ENCODE results near the gene PAGE2. TPM values are rescaled to one million over a fixed set of nuclear protein-coding genes. Genes with fewer than 3 reads are reported as not detected.

The PAGE2 gene
- total and polyA plus RNA-seq, 2 of the 13 experiments (the other 11 are each of a cell fraction or from before 2014, with no cell fraction given), result not detected

GRCh38 chrX:55111578-55112254 is 22.9 kb downstream of the PAGE2 start:
- CTCF ChIA-PET (ENCODE audit: low intra/inter-chr PET ratio, low total read pairs), result no interaction called here
- Histone ChIP-seq H4K20me1 (ENCODE audit: insufficient read depth, low read length) (no peaks in the 10 kb centered on the region), H3K4me3 (replicated peaks in 1 of 3; ENCODE audit: insufficient read depth in 1 of 3, low read depth in 2 of 3, low read length in 3 of 3) (no peak overlapping the region), H3K36me3 (replicated peaks in 1 of 2; ENCODE audit: control insufficient read depth in 1 of 2, insufficient read depth in 2 of 2, low read length in 2 of 2) (no peaks in the 10 kb centered on the region), H3K4me1 (ENCODE audit: insufficient read depth, low read length) (peaks cover 40% of the 10 kb centered on the region), H3K9me3 (ENCODE audit: low read length) (no peaks in the 10 kb centered on the region), H3K27ac (ENCODE audit: extremely low read length, insufficient read depth, low read length) (no peak overlapping the region), H2AFZ (ENCODE audit: low read length) (no peak overlapping the region), H3K9ac (ENCODE audit: insufficient read depth, low read depth, low read length) (no peak overlapping the region), H3K79me2 (ENCODE audit: insufficient read depth, low read length) (no peaks in the 10 kb centered on the region), H3K27me3 (ENCODE audit: control insufficient read depth in 1 of 2, insufficient read depth in 2 of 2, low read length in 2 of 2) (no peaks in the 10 kb centered on the region), H3K4me2 (ENCODE audit: low read depth, low read length) (peak overlapping the region; percentile 53)
- 0% methylated on average over 7 of the region's 8 CpGs for WGBS (ENCODE audit: low lambda C conversion rate)
- no TSS peak for BruUV-seq (replicated peaks)
- FAIRE-seq (peak; percentile 34), ATAC-seq (peak; percentile 74), DNase-seq (ENCODE audit: low spot score) (peak; percentile 48)
- POLR2A ChIA-PET, result interaction anchor here (1.3 kb wide), 1 partner anchor 112 kb away, joined by 4 read pairs; no protein-coding TSS in a partner anchor
- in situ Hi-C loops (cut with HindIII; ENCODE audit: extremely low pct_ligation_motif_present, low pct_unique_long_range_greater_than_20kb), result no loop called here
- intact Hi-C loops (cut with micrococcal nuclease; ENCODE audit: unreplicated experiment), result no loop called here
- TF ChIP-seq SOX13 (IDR thresholded peaks at IDR 0.05), result no peak
- TF ChIP-seq SOX13 (CRISPR knock-in tag; conservative IDR thresholded peaks at IDR 0.05 in 1 of 2, IDR thresholded peaks at IDR 0.05 in 1 of 2), result peak in 1 of 2 experiments; percentile 87; a peak in 2 of 4 replicates
- TF ChIP-seq ATF7 (IDR thresholded peaks at IDR 0.05), result 0 out of 2 replicates have a peak, but pooled peaks have one; percentile 10
- TF ChIP-seq ATF7 (CRISPR knock-in tag; IDR thresholded peaks at IDR 0.05), result no peak
- peak; percentile 91 for TF ChIP-seq SOX5 (CRISPR knock-in tag; IDR thresholded peaks at IDR 0.05; ENCODE audit: borderline replicate concordance)
- no peak for TF ChIP-seq ZNF207 (IDR thresholded peaks at IDR 0.05; ENCODE audit: borderline replicate concordance)
- TF ChIP-seq ZKSCAN5 (CRISPR knock-in tag; IDR thresholded peaks at IDR 0.05), result no peak
- TF ChIP-seq KLF16 (CRISPR knock-in tag; IDR thresholded peaks at IDR 0.05), result no peak
- no peak for TF ChIP-seq ZNF432 (CRISPR knock-in tag; IDR thresholded peaks at IDR 0.05; ENCODE audit: borderline replicate concordance)
- no peak for TF ChIP-seq SMC3 (IDR thresholded peaks at IDR 0.05; ENCODE audit: low read length)
- TF ChIP-seq ZNF10 (CRISPR knock-in tag; IDR thresholded peaks at IDR 0.05; ENCODE audit: borderline replicate concordance, low read depth), result no peak
- TF ChIP-seq ZNF318 (CRISPR knock-in tag; IDR thresholded peaks at IDR 0.05), result no peak
- TF ChIP-seq, protein P1, sequence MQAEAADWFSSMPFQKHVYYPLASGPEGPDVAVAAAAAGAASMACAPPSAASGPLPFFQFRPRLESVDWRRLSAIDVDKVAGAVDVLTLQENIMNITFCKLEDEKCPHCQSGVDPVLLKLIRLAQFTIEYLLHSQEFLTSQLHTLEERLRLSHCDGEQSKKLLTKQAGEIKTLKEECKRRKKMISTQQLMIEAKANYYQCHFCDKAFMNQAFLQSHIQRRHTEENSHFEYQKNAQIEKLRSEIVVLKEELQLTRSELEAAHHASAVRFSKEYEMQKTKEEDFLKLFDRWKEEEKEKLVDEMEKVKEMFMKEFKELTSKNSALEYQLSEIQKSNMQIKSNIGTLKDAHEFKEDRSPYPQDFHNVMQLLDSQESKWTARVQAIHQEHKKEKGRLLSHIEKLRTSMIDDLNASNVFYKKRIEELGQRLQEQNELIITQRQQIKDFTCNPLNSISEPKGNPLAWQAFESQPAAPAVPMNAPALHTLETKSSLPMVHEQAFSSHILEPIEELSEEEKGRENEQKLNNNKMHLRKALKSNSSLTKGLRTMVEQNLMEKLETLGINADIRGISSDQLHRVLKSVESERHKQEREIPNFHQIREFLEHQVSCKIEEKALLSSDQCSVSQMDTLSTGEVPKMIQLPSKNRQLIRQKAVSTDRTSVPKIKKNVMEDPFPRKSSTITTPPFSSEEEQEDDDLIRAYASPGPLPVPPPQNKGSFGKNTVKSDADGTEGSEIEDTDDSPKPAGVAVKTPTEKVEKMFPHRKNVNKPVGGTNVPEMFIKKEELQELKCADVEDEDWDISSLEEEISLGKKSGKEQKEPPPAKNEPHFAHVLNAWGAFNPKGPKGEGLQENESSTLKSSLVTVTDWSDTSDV (CRISPR knock-in tag; IDR thresholded peaks at IDR 0.05), result no peak
- no peak for TF ChIP-seq ZNF558 (CRISPR knock-in tag; IDR thresholded peaks at IDR 0.05; ENCODE audit: borderline replicate concordance)
